CD4-positive, alpha-beta T cell (primary cell): ENCODE measurements around the gene COL20A1. TPM values are rescaled to one million over a fixed set of nuclear protein-coding genes. Genes with fewer than 3 reads are reported as not detected.
"Not testable (repeated sequence)": the region's sequence is repeated elsewhere in the genome, so short reads cannot be mapped to it uniquely, and the experiment has no call there.

Experiments
- ATAC-seq: fragments of 200-7000 bp; cut with Tn5 transposase; one replicate; pipeline ENCODE4 v1.10.0; 2022; ENCODE audit warnings: mild to moderate bottlenecking; ENCODE audit not compliant: poor library complexity
- CTCF ChIA-PET: fragments of 350-600 bp; sonication (Branson Sonifier 250); formaldehyde crosslinking; loops from one replicate; lab custom pipeline; 2021; ENCODE audit warnings: antibody characterized with exemption, inconsistent platforms; lab: Charles Lee
- POLR2A ChIA-PET: fragments of 350-600 bp; sonication (Branson Sonifier 250); formaldehyde crosslinking; loops from one replicate; lab custom pipeline; 2021; ENCODE audit warnings: antibody characterized with exemption, inconsistent platforms; lab: Charles Lee
- DNase-seq, 14 experiments: peaks; one replicate each; pipeline ENCODE4 v3.0.0-alpha.2; 2013 to 2020; ENCODE audit warnings: mixed read lengths in 2 of 14
- H3K27ac ChIP-seq, 2 donors: one replicate each; pipeline versions ENCODE4 v1.5.1 to v1.7.0; 2013; ENCODE audit warnings: low read length in 2 of 2, low read depth in 1 of 2, mild to moderate bottlenecking in 1 of 2
- H3K27me3 ChIP-seq, 2 experiments: 1 replicate in 1 of 2; 2 replicates in 1 of 2; pipeline versions ENCODE4 v1.6.1 to v1.7.0; 2013; ENCODE audit warnings: low read length in 2 of 2, control low read depth in 1 of 2, mild to moderate bottlenecking in 1 of 2, moderate library complexity in 1 of 2; ENCODE audit not compliant: insufficient read depth in 2 of 2, control insufficient read depth in 1 of 2
- H3K36me3 ChIP-seq: one replicate; pipeline ENCODE4 v1.6.1; 2013; ENCODE audit warnings: low read length, control low read depth; ENCODE audit not compliant: insufficient read depth
- H3K4me1 ChIP-seq: one replicate; pipeline ENCODE4 v1.6.1; 2013; ENCODE audit warnings: low read length, control low read depth; ENCODE audit not compliant: insufficient read depth
- H3K4me3 ChIP-seq: one replicate; pipeline ENCODE4 v1.5.1; 2013; ENCODE audit warnings: mild to moderate bottlenecking, low read length, moderate library complexity
- H3K9me3 ChIP-seq, 2 experiments: 1 replicate in 1 of 2; 2 replicates in 1 of 2; pipeline versions ENCODE4 v1.6.1 to v1.7.0; 2013; ENCODE audit warnings: low read length in 2 of 2, mild to moderate bottlenecking in 2 of 2, control low read depth in 1 of 2, moderate library complexity in 1 of 2; ENCODE audit not compliant: control insufficient read depth in 1 of 2, insufficient read depth in 1 of 2
- H3K27ac Mint-ChIP-seq: one replicate; pipeline ENCODE4 v1.8.0; 2020; ENCODE audit warnings: mixed read lengths
- H3K27me3 Mint-ChIP-seq: one replicate; pipeline ENCODE4 v1.8.0; 2021; ENCODE audit warnings: mixed read lengths
- H3K36me3 Mint-ChIP-seq: one replicate; pipeline ENCODE4 v1.8.0; 2021; ENCODE audit warnings: low read depth, mixed read lengths
- H3K4me1 Mint-ChIP-seq: one replicate; pipeline ENCODE4 v1.8.0; 2021; ENCODE audit warnings: low read depth, mixed read lengths
- H3K4me3 Mint-ChIP-seq: one replicate; pipeline ENCODE4 v1.8.0; 2020; ENCODE audit warnings: mild to moderate bottlenecking, mixed read lengths
- H3K9me3 Mint-ChIP-seq: one replicate; pipeline ENCODE4 v1.8.0; 2020; ENCODE audit warnings: mixed read lengths
- intact Hi-C, 2 experiments: fragments of 100-400 bp; cut with DNase I in 1 of 2; cut with micrococcal nuclease in 1 of 2; formaldehyde crosslinking; loops; one replicate each; pipeline versions ENCODE4 v1.15.1 to v1.9.0; 2023 to 2025; cut with DNase I, micrococcal nuclease
- total RNA-seq, 174 experiments: library from RNA in 2 of 174; stranded (reverse) in 2 of 174; gene quantifications; one replicate each; pipeline ENCODE4 v1.2.3 and lab custom pipeline; 2021 to 2026
- TF ChIP-seq, protein P1 (sequence below): fragments of 200-600 bp; IDR thresholded peaks from one replicate; pipeline ENCODE4 v1.8.0; 2022; ENCODE audit warnings: antibody characterized with exemption, mild to moderate bottlenecking

The COL20A1 gene
- total RNA-seq, 2 experiments from 2014 or later: 0.03 TPM; not detected in 1

DNA sequence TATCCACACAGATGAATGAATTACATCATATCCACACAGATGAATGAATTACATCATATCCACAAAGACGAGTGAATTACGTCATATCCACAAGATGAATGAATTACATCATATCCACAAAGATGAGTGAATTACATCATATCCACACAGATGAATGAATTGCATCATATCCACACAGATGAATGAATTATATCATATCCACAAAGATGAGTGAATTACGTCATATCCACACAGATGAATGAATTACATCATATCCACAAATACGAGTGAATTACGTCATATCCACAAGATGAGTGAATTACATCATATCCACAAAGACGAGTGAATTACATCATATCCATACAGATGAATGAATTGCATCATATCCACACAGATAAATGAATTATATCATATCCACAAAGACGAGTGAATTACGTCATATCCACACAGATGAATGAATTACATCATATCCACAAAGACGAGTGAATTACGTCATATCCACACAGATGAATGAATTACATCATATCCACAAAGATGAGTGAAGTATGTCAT is 47.2 kb downstream of the COL20A1 start:
- H3K4me3 Mint-ChIP-seq, ATAC-seq, H3K36me3 ChIP-seq, H3K27ac Mint-ChIP-seq, H3K27ac ChIP-seq, H3K27me3 ChIP-seq, POLR2A ChIA-PET, H3K4me3 ChIP-seq, H3K9me3 Mint-ChIP-seq, H3K9me3 ChIP-seq, intact Hi-C loops, DNase-seq, H3K36me3 Mint-ChIP-seq, H3K4me1 Mint-ChIP-seq, H3K4me1 ChIP-seq, CTCF ChIA-PET: not testable (repeated sequence)
- peaks cover 41% of the 10 kb centered on the region for H3K27me3 Mint-ChIP-seq

- intact Hi-C loops: no loop called here
- no peak overlapping the region for H3K27ac ChIP-seq
- CTCF ChIA-PET: no interaction called here
- no peaks in the 10 kb centered on the region for H3K9me3 ChIP-seq
- Mint-ChIP-seq H3K27ac (no peak overlapping the region), H3K27me3 (peaks cover 26% of the 10 kb centered on the region), H3K36me3 (no peaks in the 10 kb centered on the region), H3K4me1 (no peaks in the 10 kb centered on the region), H3K9me3 (no peaks in the 10 kb centered on the region), H3K4me3 (no peak overlapping the region)
- no peak for DNase-seq
- H3K4me1 ChIP-seq: no peaks in the 10 kb centered on the region
- H3K36me3 ChIP-seq: no peaks in the 10 kb centered on the region
- no peak overlapping the region for H3K4me3 ChIP-seq
- POLR2A ChIA-PET: no interaction called here
- TF ChIP-seq, protein P1, sequence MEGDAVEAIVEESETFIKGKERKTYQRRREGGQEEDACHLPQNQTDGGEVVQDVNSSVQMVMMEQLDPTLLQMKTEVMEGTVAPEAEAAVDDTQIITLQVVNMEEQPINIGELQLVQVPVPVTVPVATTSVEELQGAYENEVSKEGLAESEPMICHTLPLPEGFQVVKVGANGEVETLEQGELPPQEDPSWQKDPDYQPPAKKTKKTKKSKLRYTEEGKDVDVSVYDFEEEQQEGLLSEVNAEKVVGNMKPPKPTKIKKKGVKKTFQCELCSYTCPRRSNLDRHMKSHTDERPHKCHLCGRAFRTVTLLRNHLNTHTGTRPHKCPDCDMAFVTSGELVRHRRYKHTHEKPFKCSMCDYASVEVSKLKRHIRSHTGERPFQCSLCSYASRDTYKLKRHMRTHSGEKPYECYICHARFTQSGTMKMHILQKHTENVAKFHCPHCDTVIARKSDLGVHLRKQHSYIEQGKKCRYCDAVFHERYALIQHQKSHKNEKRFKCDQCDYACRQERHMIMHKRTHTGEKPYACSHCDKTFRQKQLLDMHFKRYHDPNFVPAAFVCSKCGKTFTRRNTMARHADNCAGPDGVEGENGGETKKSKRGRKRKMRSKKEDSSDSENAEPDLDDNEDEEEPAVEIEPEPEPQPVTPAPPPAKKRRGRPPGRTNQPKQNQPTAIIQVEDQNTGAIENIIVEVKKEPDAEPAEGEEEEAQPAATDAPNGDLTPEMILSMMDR: no peak
- no peak for ATAC-seq
- H3K27me3 ChIP-seq: peaks cover 2 to 3% of the 10 kb centered on the region in 2 experiments
Measured at GRCh38 chr20:63342561-63343459, 49.8 kb downstream of the COL20A1 start.

DNA sequence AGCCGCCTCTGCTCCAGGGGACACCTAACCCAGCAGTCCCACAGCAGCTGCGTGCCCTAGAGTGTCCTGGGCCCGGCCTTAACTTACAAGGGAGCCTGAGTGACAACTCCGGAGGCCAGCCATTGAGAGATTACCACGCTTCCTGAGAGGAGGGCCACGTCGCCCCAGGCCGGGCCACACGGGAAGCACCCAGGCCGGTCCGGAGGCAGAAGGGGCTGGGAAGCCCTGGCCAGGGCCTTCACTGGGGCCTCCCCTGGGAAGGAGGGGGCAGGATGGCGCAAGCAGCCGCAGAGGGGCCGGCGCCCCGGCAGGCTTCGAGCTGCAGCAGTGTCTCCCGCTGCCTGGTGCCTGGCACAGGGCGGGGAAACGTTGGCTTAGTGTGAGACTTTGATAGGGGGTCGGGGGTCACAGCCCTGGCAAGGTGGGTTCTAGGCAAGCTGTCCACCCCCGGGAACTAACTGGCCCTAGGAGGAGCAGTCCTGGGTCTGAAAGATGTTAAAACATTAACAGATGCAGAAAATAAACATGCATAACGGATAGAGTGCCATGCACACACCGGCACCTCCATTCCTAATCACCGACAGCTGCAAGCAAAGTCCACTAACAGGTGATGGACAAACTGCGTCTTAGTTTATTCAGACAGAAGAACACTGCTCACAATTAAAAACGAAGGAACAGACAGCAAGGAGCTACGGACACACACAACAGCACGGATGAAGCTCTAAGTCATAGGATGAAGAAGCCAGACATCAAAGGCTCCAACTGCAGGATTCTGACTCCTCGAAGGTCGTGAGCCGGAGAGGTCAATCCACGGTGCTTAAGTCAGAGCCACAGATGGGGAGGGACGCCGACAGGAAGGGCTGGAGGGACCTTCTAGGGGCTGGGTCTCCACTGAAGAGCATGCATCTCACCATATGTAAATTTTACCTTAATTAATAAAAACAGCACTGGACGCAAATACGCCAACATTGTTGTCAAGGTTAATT is 50.8 kb downstream of the COL20A1 start:
- Mint-ChIP-seq H3K27ac (no peak overlapping the region), H3K4me1 (no peaks in the 10 kb centered on the region), H3K4me3 (no peak overlapping the region), H3K36me3 (no peaks in the 10 kb centered on the region), H3K9me3 (no peaks in the 10 kb centered on the region), H3K27me3 (peaks cover 26% of the 10 kb centered on the region)
- TF ChIP-seq, protein P1: no peak
- ATAC-seq (no peak), DNase-seq (no peak)
- Histone ChIP-seq H3K9me3 (no peaks in the 10 kb centered on the region), H3K27me3 (peaks cover 0 to 2% of the 10 kb centered on the region in 2 experiments), H3K36me3 (no peaks in the 10 kb centered on the region), H3K4me3 (no peak overlapping the region), H3K27ac (no peak overlapping the region), H3K4me1 (no peaks in the 10 kb centered on the region)
- POLR2A ChIA-PET: no interaction called here
- CTCF ChIA-PET: no interaction called here
- intact Hi-C loops: no loop called here
